ENCODE data around the gene HTATSF1.

DNA sequence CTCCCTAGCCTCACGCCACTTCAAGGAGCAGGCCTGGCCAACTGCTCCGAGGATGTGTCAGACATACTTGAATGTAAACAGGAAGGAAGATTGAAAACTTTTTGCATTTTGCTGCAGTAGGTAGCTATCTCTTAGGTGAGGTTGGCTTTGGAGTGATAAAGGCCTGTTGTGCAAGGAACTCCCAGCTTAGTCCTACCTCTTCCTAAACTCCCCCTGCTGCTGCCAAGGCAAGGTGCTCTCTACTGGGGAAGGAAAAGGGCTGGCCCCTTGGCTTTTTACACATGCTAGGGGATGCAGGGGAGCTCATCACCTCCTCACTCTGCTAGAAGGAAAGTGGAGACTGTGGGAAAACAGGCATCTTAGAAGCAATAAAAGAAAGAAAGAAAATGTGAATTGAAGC lies 20.4 kb upstream of the HTATSF1 start:
- no peak for TF ChIP-seq CTCF (IDR thresholded peaks at IDR 0.05)
- TF ChIP-seq EZH2 (IDR thresholded peaks at IDR 0.05; ENCODE audit: borderline replicate concordance, insufficient read depth, low read depth, low read length, poor library complexity, severe bottlenecking), result no peak
